Adrenal gland (tissue), 12 donors: ENCODE data around the gene SLC29A3. TPM values are rescaled to one million over a fixed set of nuclear protein-coding genes. Genes with fewer than 3 reads are reported as not detected.
A peak's percentile ranks its signal among the peaks of the same experiment; 100 is the strongest.

Source experiments
- DNase-seq, 7 donors: peaks; one replicate each; pipeline ENCODE4 v3.0.0-alpha.2; 2019 to 2020
- H3K27ac ChIP-seq, 5 donors: fragments of 200-600 bp; sonication (generic) in 4 of 5; 1 replicate in 3 of 5; 2 replicates in 2 of 5; pipeline versions ENCODE4 v1.5.1 to v1.8.0; 2016 to 2020; ENCODE audit warnings: mild to moderate bottlenecking in 1 of 5
- H3K27me3 ChIP-seq: fragments of 200-600 bp; 2 replicates; pipeline ENCODE4 v1.8.0; 2021
- H3K36me3 ChIP-seq, 2 donors: fragments of 200-600 bp; replicated peaks in 1 of 2; 1 replicate in 1 of 2; 2 replicates in 1 of 2; pipeline versions ENCODE4 v1.5.1 to v1.8.0; 2018 to 2022
- H3K4me1 ChIP-seq, 2 donors: fragments of 200-600 bp; replicated peaks in 1 of 2; 1 replicate in 1 of 2; 2 replicates in 1 of 2; pipeline versions ENCODE4 v1.5.1 to v1.8.0; 2018 to 2021
- H3K4me3 ChIP-seq, 4 donors: fragments of 200-600 bp; sonication (generic) in 3 of 4; one replicate each; pipeline ENCODE4 v1.5.1; 2016 to 2018
- H3K9me3 ChIP-seq, 3 donors: fragments of 200-600 bp; sonication (generic) in 1 of 3; replicated peaks in 1 of 3; 1 replicate in 2 of 3; 2 replicates in 1 of 3; pipeline versions ENCODE4 v1.5.1 to v1.8.0; 2016 to 2021
- POLR2A ChIP-seq, 2 donors: fragments of 450-650 bp; IDR thresholded peaks; one replicate each; pipeline ENCODE4 v1.6.1; 2017; ENCODE audit warnings: antibody characterized with exemption in 2 of 2, mild to moderate bottlenecking in 2 of 2, moderate library complexity in 1 of 2
- WGBS, 4 donors: extraction: QIAGEN DNeasy Blood & Tissue Kit in 2 of 4; methylation state at CpG; one replicate each; pipeline versions ENCODE4 v1.1.5 to v1.1.7; 2013 to 2017; 5-methylcytosine and 5-hydroxymethylcytosine counted together
- intact Hi-C, 2 donors: fragments of 100-400 bp; cut with DNase I; formaldehyde crosslinking; loops; one replicate each; pipeline versions ENCODE4 v1.14.1 to v1.15.0; 2022 to 2023
- polyA plus RNA-seq, 3 donors: library from polyadenylated mRNA; stranded (reverse); fragments of 200-250 nt in 2 of 3; fragments of 350-450 nt in 1 of 3; fragmentation: Illumina TruSeq in 1 of 3; extraction: RNeasy Lipid Tissue Mini Kit (QIAGEN cat#74804) in 1 of 3; gene quantifications; one replicate each; pipeline ENCODE4 v1.2.3, GENCODE V29; 2013 to 2014
- total RNA-seq, 9 donors: library from RNA; depleted of rRNA in 4 of 9; stranded (reverse); fragments of >200 nt in 4 of 9; fragments of 120-200 nt in 1 of 9; fragmentation: NEBNext Ultra II Directional in 1 of 9; extraction: Animal tissue kit (Norgen Biotek cat#: 25700) in 1 of 9; gene quantifications; one replicate each; pipeline versions ENCODE4 v1.1.0 to v1.2.4, GENCODE V29; 2013 to 2023
- TF ChIP-seq, protein P1 (sequence below), 6 experiments: fragments of 450-650 bp in 4 of 6; fragments of 200-600 bp in 2 of 6; sonication (generic) in 1 of 6; IDR thresholded peaks; 1 replicate in 5 of 6; 2 replicates in 1 of 6; pipeline versions ENCODE4 v1.5.1 to v1.8.0; 2016 to 2021; ENCODE audit warnings: antibody characterized with exemption in 6 of 6, mild to moderate bottlenecking in 2 of 6, moderate library complexity in 1 of 6
- donor health status: healthy with polysubstance abuse.
- donor health status: Bipolar disorder and iron deficiency.
- donor health status: DM: yes; HTN: yes; CAD: no.
- donor health status: DM: no; HTN: no; CAD: no.
- donor health status: DM: no; HTN: no; CAD: no.
- donor health status: DM: yes; HTN: yes; CAD: no.

SLC29A3 gene
- total and polyA plus RNA-seq, 12 donors = 1.4 to 19.0 (median 3.9) TPM

DNA sequence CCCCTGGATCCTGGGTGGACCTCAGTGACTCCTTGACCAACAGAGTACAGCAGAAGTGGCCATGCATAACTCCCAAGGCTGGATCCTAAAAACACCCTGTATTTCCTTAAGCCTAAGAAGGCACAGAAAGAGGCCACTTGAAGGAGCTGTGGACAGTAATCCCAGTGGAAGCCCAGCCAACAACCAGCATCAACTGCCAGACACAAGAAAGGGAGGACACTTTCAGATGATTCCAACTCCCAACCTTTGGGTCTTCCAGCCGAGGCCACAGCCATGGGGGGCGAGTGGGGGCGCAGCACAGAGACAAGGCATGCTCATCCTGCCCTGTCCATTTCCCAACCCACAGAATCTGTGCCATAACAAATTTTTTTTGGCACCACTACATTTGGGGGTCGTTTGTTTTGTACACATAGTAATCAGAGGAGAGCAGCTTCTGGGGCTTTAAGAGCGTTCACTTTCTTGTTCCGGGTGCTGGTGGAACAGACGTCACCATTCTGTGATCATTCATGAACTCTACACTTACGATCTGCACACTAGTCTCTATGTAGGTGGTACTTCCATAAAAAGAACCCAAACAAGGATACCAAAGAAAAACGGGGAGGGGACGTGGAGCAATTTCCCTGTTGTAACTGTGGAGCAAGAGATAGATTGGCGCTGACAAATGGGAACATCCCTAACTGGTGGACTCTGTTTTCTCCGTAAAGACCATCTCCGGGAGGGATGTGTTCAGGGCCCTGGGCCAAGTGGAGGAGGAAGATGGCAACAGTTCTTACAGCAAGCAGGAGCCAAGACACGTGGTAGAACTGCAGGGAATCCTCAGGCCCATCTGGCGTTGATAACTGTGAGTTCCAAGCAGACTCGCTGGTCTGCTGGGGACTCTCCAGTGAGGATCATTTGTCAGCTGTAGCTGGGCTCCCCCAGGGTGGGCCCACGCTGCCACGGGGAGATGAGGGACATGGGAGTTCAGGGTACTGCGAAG is 6.0 kb upstream of the SLC29A3 start:
- no peaks in the 10 kb centered on the region for H3K36me3 ChIP-seq
- H3K27me3 ChIP-seq = no peaks in the 10 kb centered on the region
- H3K9me3 ChIP-seq = no peaks in the 10 kb centered on the region
- peaks cover 0 to 21% of the 10 kb centered on the region in 2 donors for H3K4me1 ChIP-seq
- intact Hi-C loops = loop anchor here (5.0 to 10.0 kb wide), 3 partner anchors 292 to 499 kb away; no protein-coding TSS in a partner anchor
- WGBS, 4 donors = 41 to 49% (median 44%) methylated on average over 17 to 19 of the region's 19 CpGs
- DNase-seq = peak in 6 of 7 donors; percentile 33 to 79 (median 49)
- TF ChIP-seq, protein P1, sequence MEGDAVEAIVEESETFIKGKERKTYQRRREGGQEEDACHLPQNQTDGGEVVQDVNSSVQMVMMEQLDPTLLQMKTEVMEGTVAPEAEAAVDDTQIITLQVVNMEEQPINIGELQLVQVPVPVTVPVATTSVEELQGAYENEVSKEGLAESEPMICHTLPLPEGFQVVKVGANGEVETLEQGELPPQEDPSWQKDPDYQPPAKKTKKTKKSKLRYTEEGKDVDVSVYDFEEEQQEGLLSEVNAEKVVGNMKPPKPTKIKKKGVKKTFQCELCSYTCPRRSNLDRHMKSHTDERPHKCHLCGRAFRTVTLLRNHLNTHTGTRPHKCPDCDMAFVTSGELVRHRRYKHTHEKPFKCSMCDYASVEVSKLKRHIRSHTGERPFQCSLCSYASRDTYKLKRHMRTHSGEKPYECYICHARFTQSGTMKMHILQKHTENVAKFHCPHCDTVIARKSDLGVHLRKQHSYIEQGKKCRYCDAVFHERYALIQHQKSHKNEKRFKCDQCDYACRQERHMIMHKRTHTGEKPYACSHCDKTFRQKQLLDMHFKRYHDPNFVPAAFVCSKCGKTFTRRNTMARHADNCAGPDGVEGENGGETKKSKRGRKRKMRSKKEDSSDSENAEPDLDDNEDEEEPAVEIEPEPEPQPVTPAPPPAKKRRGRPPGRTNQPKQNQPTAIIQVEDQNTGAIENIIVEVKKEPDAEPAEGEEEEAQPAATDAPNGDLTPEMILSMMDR (IDR thresholded peaks at IDR 0.05) = no peak
- no peak for TF ChIP-seq POLR2A (IDR thresholded peaks at IDR 0.05)
- H3K4me3 ChIP-seq = no peak overlapping the region
- peak overlapping the region in 2 of 5 donors; percentile 30 to 55 for H3K27ac ChIP-seq

DNA sequence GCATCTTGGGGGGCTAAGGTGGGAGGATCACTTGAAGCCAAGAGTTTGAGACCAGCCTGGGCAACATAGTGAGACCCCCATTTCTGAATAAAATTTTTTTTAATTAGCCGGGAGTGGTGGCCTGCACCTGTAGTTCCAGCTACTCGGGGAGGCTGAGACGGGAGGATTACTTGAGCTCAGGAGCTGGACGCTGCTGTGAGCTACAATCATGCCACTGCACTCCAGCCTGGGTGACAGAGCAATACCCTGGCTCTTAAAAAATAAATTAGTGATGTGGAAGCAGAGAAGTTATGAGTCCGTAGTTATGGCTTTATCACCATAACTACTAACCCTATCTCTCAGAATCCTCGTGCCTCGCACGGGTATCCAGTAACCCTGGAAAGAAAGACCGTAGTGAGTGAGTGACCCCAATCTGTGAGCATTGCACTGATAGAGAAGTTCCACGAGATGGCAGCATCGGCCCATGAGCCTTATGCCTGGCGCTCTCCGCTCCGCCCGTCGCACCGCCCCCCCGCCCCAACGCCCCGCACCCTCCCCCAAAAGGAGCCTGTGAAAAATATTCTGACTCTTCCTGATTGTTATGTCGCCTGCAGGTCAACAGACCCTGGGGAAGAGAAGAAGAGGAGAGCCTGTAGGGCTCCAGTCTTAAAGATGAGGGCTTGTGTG is 4.9 kb upstream of the SLC29A3 start:
- TF ChIP-seq, protein P1 (IDR thresholded peaks at IDR 0.05) = peak; percentile 48 to 94 (median 68)
- no peak for TF ChIP-seq POLR2A (IDR thresholded peaks at IDR 0.05)
- intact Hi-C loops = loop anchor here (5.0 to 10.0 kb wide), 3 partner anchors 291 to 498 kb away; no protein-coding TSS in a partner anchor
- H3K36me3 ChIP-seq = no peaks in the 10 kb centered on the region
- H3K27me3 ChIP-seq = no peaks in the 10 kb centered on the region
- no peak overlapping the region for H3K4me3 ChIP-seq
- 4 to 12% (median 7%) methylated on average over 9 to 21 of the region's 21 CpGs for WGBS, 4 donors
- H3K27ac ChIP-seq = peak overlapping the region in 1 of 5 donors; percentile 30
- peaks cover 0 to 20% of the 10 kb centered on the region in 2 donors for H3K4me1 ChIP-seq
- H3K9me3 ChIP-seq = no peaks in the 10 kb centered on the region
- peak in 5 of 7 donors; percentile 49 to 65 (median 53) for DNase-seq

DNA sequence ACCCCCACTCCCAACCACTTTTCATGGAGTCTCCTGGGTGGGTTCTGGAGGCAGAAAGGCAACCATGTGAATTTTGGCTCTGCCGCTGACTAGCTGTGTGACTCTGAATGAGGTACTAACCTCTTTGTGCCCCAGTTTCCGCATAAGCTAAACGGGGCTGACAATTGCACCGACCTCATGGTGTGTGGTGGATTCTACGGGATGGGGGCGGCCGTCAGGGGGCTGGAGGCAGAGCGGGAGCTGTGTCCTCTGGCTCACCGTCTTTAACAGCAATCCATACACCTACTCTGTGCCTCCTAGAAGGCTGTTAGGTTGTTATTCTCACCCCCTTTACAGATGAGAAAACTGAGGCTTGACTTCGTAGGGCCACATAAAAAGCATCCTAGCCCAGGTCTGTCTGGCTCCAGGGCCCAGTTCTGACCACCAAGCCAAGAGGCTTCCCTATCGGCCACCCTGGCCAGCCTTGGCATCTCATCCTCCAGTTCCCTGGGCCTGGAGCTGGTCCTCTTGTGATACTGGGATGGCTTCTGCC is 4.3 kb upstream of the SLC29A3 start:
- DNase-seq = no peak
- Histone ChIP-seq H3K9me3 (no peaks in the 10 kb centered on the region), H3K4me3 (no peak overlapping the region), H3K36me3 (no peaks in the 10 kb centered on the region), H3K4me1 (peaks cover 0 to 19% of the 10 kb centered on the region in 2 donors), H3K27me3 (no peaks in the 10 kb centered on the region), H3K27ac (no peak overlapping the region)
- intact Hi-C loops = loop anchor here (5.0 to 10.0 kb wide), 6 partner anchors 68 to 498 kb away; no protein-coding TSS in a partner anchor
- no peak for TF ChIP-seq POLR2A (IDR thresholded peaks at IDR 0.05)
- TF ChIP-seq, protein P1 (IDR thresholded peaks at IDR 0.05) = no peak
- WGBS, 4 donors = 31 to 59% (median 50%) methylated on average over 4 to 11 of the region's 11 CpGs
